A549 (cell line): ENCODE measurements around the gene GRID2IP. TPM values are rescaled to one million over a fixed set of nuclear protein-coding genes. Genes with fewer than 3 reads are reported as not detected.
A peak's percentile ranks its signal among the peaks of the same experiment; 100 is the strongest.

Experiments
- ATAC-seq, 2 experiments: fragments of 200-7000 bp in 1 of 2; fragments of >200 bp in 1 of 2; cut with Nextera tagmentation in 1 of 2; cut with Tn5 transposase in 1 of 2; 3 replicates each; pipeline versions ENCODE4 v1.8.0 to v1.9.1; 2018 to 2020; ENCODE audit warnings: mild to moderate bottlenecking in 1 of 2, moderate library complexity in 1 of 2
- CTCF ChIA-PET: fragments of 300-600 bp; sonication (Branson Sonifier 250); formaldehyde crosslinking; extraction: SDS; loops from one replicate; lab custom pipeline; 2021; ENCODE audit warnings: antibody characterized with exemption, inconsistent platforms; lab: Yijun Ruan, JAX
- POLR2A ChIA-PET: fragments of 350-600 bp; formaldehyde crosslinking; extraction: SDS; loops from one replicate; lab custom pipeline; 2021; ENCODE audit warnings: antibody characterized with exemption, inconsistent platforms; lab: Yijun Ruan, JAX
- DNase-seq, 2 experiments: peaks; one replicate each; pipeline versions ENCODE4 v3.0.0 to v3.0.0-alpha.2; 2011 to 2016; ENCODE audit warnings: low read depth in 1 of 2, low spot score in 1 of 2
- FAIRE-seq: peaks from 2 replicates; lab custom pipeline; 2011; peaks lifted over from hg19 to GRCh38; lab: Jason Lieb, UNC
- H3K27ac ChIP-seq, 2 experiments: fragments of >200 bp; sonication (Bioruptor Twin); formaldehyde crosslinking; 3 replicates each; pipeline ENCODE4 v1.5.1; 2016 to 2017
- H3K4me1 ChIP-seq: fragments of >200 bp; sonication (Bioruptor Twin); formaldehyde crosslinking; 3 replicates; pipeline ENCODE4 v1.6.1; 2016
- H3K4me2 ChIP-seq: fragments of >200 bp; sonication (Bioruptor Twin); formaldehyde crosslinking; 3 replicates; pipeline ENCODE4 v1.6.1; 2016
- H3K4me3 ChIP-seq: fragments of >200 bp; sonication (Bioruptor Twin); formaldehyde crosslinking; 3 replicates; pipeline ENCODE4 v1.5.1; 2016
- H3K9me3 ChIP-seq: fragments of >200 bp; sonication (Bioruptor Twin); formaldehyde crosslinking; 3 replicates; pipeline ENCODE4 v1.6.1; 2016
- CEBPB ChIP-seq, 2 experiments: fragments of >200 bp in 1 of 2; sonication (Bioruptor Twin) in 1 of 2; formaldehyde crosslinking in 1 of 2; IDR thresholded peaks; 2 replicates each; pipeline ENCODE4 v1.6.1; 2012 to 2016
- GATA3 ChIP-seq: IDR thresholded peaks from 2 replicates; pipeline ENCODE4 v1.6.1; 2012; ENCODE audit warnings: borderline replicate concordance
- HDAC2 ChIP-seq: fragments of 200-600 bp; sonication (generic); IDR thresholded peaks from 2 replicates; pipeline ENCODE4 v1.6.1; 2016
- HES2 ChIP-seq: fragments of >200 bp; sonication (Bioruptor Twin); formaldehyde crosslinking; IDR thresholded peaks from 2 replicates; pipeline ENCODE4 v1.6.1; 2016
- JUNB ChIP-seq: fragments of >200 bp; sonication (Bioruptor Twin); formaldehyde crosslinking; IDR thresholded peaks from 2 replicates; pipeline ENCODE4 v1.6.1; 2016
- MYC ChIP-seq: IDR thresholded peaks from 2 replicates; pipeline ENCODE4 v1.6.1; 2012; ENCODE audit warnings: mild to moderate bottlenecking, inconsistent platforms, low read length, improper control_type of control experiment, borderline replicate concordance
- NFE2L2 ChIP-seq: fragments of 150-350 bp; conservative IDR thresholded peaks from 2 replicates; pipeline ENCODE4 v1.6.1; 2014; ENCODE audit warnings: low read length
- PBX3 ChIP-seq: IDR thresholded peaks from 2 replicates; pipeline ENCODE4 v1.6.1; 2012
- POLR2A ChIP-seq: IDR thresholded peaks from 2 replicates; pipeline ENCODE4 v1.6.1; 2012; ENCODE audit warnings: mild to moderate bottlenecking, low read length
- RAD21 ChIP-seq, 2 experiments: fragments of >200 bp in 1 of 2; sonication (Bioruptor Twin) in 1 of 2; formaldehyde crosslinking in 1 of 2; IDR thresholded peaks in 1 of 2; conservative IDR thresholded peaks in 1 of 2; 2 replicates in 1 of 2; 3 replicates in 1 of 2; pipeline ENCODE4 v1.6.1; 2012 to 2018; ENCODE audit warnings: inconsistent platforms in 1 of 2
- RCOR1 ChIP-seq: fragments of 150-350 bp; IDR thresholded peaks from 2 replicates; pipeline ENCODE4 v1.6.1; 2014; ENCODE audit warnings: antibody characterized with exemption, low read length, low read depth
- RNF2 ChIP-seq: fragments of 200-600 bp; sonication (generic); IDR thresholded peaks from 2 replicates; pipeline ENCODE4 v1.6.1; 2016; ENCODE audit warnings: low read depth, mild to moderate bottlenecking, antibody characterized with exemption, moderate library complexity, borderline replicate concordance
- SMC3 ChIP-seq: fragments of >200 bp; sonication (Bioruptor Twin); formaldehyde crosslinking; IDR thresholded peaks from 3 replicates; pipeline ENCODE4 v1.6.1; 2018; ENCODE audit warnings: inconsistent platforms
- USF2 ChIP-seq: fragments of 450-650 bp; IDR thresholded peaks from 2 replicates; pipeline ENCODE4 v1.6.1; 2014; ENCODE audit warnings: antibody characterized with exemption
- ZNF302 ChIP-seq: fragments of 250-450 bp; sonication (Bioruptor Pico); IDR thresholded peaks from 2 replicates; pipeline ENCODE4 v1.9.0; 2021; ENCODE audit warnings: inconsistent platforms, mild to moderate bottlenecking, moderate library complexity
- WGBS: methylation state at CpG from one replicate; pipeline ENCODE4 v1.1.6; 2017; ENCODE audit errors: missing lambda C conversion rate; 5-methylcytosine and 5-hydroxymethylcytosine counted together
- polyA plus RNA-seq, 4 experiments: library from polyadenylated mRNA; depleted of rRNA in 3 of 4; stranded (reverse); fragments of >200 nt; fragmentation: RNase III in 1 of 4; extraction: RNeasy Plus Mini Kit Qiagen cat#74134 plus additional on column Dnase treatment in 1 of 4; gene quantifications; 2 replicates in 3 of 4; 3 replicates in 1 of 4; pipeline ENCODE4 v1.2.3, GENCODE V29; 2011 to 2017
- TF ChIP-seq, protein P1 (sequence below): fragments of >200 bp; sonication (Bioruptor Twin); formaldehyde crosslinking; IDR thresholded peaks from 3 replicates; pipeline ENCODE4 v1.5.1; 2016
- TF ChIP-seq, protein P2 (sequence below): fragments of 200-600 bp; sonication (generic); IDR thresholded peaks from 2 replicates; pipeline ENCODE4 v1.6.1; 2016; ENCODE audit warnings: antibody characterized with exemption, mild to moderate bottlenecking, moderate library complexity
- TF ChIP-seq, protein P3 (sequence below): fragments of >200 bp; sonication (Bioruptor Twin); formaldehyde crosslinking; IDR thresholded peaks from 3 replicates; pipeline ENCODE4 v1.6.1; 2016
- TF ChIP-seq, protein P4 (sequence below): fragments of 250-450 bp; sonication (Bioruptor Pico); IDR thresholded peaks from 2 replicates; pipeline ENCODE4 v1.5.0; 2020; ENCODE audit warnings: low read depth, mild to moderate bottlenecking, moderate library complexity

GRID2IP gene
- polyA plus RNA-seq, 2 of the 4 experiments (the other 2 are of a cell fraction): not detected

- FAIRE-seq: peak; percentile 98
- Histone ChIP-seq H3K4me2 (peak overlapping the region; percentile 61), H3K4me1 (0 out of 3 replicates have a peak, but pooled peaks cover 2% of the 10 kb centered on the region), H3K4me3 (no peak overlapping the region), H3K9me3 (peaks cover 3% of the 10 kb centered on the region; the same call in 1 of the 3 replicates), H3K27ac (peak overlapping the region in 1 of 2 experiments; percentile 44; a peak in 1 of 6 replicates)
- TF ChIP-seq, protein P1, sequence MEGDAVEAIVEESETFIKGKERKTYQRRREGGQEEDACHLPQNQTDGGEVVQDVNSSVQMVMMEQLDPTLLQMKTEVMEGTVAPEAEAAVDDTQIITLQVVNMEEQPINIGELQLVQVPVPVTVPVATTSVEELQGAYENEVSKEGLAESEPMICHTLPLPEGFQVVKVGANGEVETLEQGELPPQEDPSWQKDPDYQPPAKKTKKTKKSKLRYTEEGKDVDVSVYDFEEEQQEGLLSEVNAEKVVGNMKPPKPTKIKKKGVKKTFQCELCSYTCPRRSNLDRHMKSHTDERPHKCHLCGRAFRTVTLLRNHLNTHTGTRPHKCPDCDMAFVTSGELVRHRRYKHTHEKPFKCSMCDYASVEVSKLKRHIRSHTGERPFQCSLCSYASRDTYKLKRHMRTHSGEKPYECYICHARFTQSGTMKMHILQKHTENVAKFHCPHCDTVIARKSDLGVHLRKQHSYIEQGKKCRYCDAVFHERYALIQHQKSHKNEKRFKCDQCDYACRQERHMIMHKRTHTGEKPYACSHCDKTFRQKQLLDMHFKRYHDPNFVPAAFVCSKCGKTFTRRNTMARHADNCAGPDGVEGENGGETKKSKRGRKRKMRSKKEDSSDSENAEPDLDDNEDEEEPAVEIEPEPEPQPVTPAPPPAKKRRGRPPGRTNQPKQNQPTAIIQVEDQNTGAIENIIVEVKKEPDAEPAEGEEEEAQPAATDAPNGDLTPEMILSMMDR: peak; percentile 91
- peak; percentile 36 for TF ChIP-seq USF2
- no peak for TF ChIP-seq CEBPB (IDR thresholded peaks at IDR 0.05)
- peak; percentile 71 for TF ChIP-seq SMC3
- peak; percentile 79 to 87 for TF ChIP-seq RAD21 (conservative IDR thresholded peaks at IDR 0.05 in 1 of 2, IDR thresholded peaks at IDR 0.05 in 1 of 2)
- no peak for TF ChIP-seq PBX3
- POLR2A ChIA-PET: interaction anchor here (0.7 kb wide), 1 partner anchor 58 kb away, joined by 3 read pairs; no protein-coding TSS in a partner anchor
- CTCF ChIA-PET: interaction anchor here (0.6 to 3.7 kb wide), 27 partner anchors 16 to 660 kb away, joined by 3 to 27 read pairs (median 5); partner anchors contain the start of genes INTS15 and ZDHHC4
- WGBS: 30% methylated on average over 17 of the region's 17 CpGs
- DNase-seq: peak; percentile 73 to 88
- ATAC-seq: peak; percentile 89 to 97
Observed at GRCh38 chr7:6516387-6516983, 34.8 kb downstream of the GRID2IP start.

DNA sequence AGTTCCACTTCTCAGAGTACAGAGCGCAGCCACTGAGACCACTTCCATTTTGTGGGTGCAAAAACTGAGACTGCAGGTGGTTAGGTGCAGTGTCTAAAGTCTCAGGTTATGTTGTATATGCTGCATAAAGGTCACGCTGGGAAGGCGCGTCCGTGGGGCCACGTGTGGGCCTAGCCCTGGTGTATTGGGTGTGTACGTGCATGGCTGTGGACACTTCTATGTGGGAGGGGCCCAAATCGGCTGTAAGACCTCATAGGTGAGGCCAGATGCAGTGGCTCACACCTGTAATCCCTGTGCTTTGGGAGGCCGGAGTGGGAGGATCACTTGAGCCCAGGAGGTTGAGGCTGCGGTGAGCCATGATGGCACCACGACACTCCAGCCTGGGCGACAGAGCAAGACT lies 37.7 kb downstream of the GRID2IP start:
- POLR2A ChIA-PET: no interaction called here

GRCh38 chr7:6512892-6513291 lies 38.4 kb downstream of the GRID2IP start:
- H3K4me1 ChIP-seq: 0 out of 3 replicates have a peak, but pooled peaks cover 2% of the 10 kb centered on the region
- WGBS: 42% methylated on average over 6 of the region's 6 CpGs
- no peak overlapping the region for H3K4me2 ChIP-seq
- peaks cover under 1% of the 10 kb centered on the region; the same call in 1 of the 3 replicates for H3K9me3 ChIP-seq
- H3K27ac ChIP-seq: no peak overlapping the region
- CTCF ChIA-PET: interaction anchor here (0.7 kb wide), 1 partner anchor 34 kb away, joined by 3 read pairs; no protein-coding TSS in a partner anchor
- no peak for FAIRE-seq
- no peak for TF ChIP-seq RNF2
- no peak for TF ChIP-seq HDAC2
- no peak for TF ChIP-seq RCOR1
- TF ChIP-seq POLR2A: no peak
- TF ChIP-seq GATA3: no peak
- TF ChIP-seq MYC: no peak
- TF ChIP-seq, protein P2, sequence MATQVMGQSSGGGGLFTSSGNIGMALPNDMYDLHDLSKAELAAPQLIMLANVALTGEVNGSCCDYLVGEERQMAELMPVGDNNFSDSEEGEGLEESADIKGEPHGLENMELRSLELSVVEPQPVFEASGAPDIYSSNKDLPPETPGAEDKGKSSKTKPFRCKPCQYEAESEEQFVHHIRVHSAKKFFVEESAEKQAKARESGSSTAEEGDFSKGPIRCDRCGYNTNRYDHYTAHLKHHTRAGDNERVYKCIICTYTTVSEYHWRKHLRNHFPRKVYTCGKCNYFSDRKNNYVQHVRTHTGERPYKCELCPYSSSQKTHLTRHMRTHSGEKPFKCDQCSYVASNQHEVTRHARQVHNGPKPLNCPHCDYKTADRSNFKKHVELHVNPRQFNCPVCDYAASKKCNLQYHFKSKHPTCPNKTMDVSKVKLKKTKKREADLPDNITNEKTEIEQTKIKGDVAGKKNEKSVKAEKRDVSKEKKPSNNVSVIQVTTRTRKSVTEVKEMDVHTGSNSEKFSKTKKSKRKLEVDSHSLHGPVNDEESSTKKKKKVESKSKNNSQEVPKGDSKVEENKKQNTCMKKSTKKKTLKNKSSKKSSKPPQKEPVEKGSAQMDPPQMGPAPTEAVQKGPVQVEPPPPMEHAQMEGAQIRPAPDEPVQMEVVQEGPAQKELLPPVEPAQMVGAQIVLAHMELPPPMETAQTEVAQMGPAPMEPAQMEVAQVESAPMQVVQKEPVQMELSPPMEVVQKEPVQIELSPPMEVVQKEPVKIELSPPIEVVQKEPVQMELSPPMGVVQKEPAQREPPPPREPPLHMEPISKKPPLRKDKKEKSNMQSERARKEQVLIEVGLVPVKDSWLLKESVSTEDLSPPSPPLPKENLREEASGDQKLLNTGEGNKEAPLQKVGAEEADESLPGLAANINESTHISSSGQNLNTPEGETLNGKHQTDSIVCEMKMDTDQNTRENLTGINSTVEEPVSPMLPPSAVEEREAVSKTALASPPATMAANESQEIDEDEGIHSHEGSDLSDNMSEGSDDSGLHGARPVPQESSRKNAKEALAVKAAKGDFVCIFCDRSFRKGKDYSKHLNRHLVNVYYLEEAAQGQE: no peak
- no peak for TF ChIP-seq JUNB
- no peak for TF ChIP-seq HES2
- TF ChIP-seq ZNF302 (CRISPR knock-in tag): no peak
- TF ChIP-seq, all 56 proteins: peak for 0
- ATAC-seq (no peak), DNase-seq (no peak)
- H3K4me3 ChIP-seq: no peak overlapping the region
- POLR2A ChIA-PET: no interaction called here

More for the DNA sequence above, 37.7 kb downstream of the GRID2IP start:
- ATAC-seq: no peak
- CTCF ChIA-PET: interaction anchor here (0.6 to 0.7 kb wide), 2 partner anchors 34 to 1851 kb away, joined by 3 read pairs; no protein-coding TSS in a partner anchor
- H3K4me1 ChIP-seq: 0 out of 3 replicates have a peak, but pooled peaks cover 2% of the 10 kb centered on the region
- peaks cover 3% of the 10 kb centered on the region; the same call in 1 of the 3 replicates for H3K9me3 ChIP-seq
- FAIRE-seq: no peak
- TF ChIP-seq NFE2L2: no peak
- TF ChIP-seq, protein P3, sequence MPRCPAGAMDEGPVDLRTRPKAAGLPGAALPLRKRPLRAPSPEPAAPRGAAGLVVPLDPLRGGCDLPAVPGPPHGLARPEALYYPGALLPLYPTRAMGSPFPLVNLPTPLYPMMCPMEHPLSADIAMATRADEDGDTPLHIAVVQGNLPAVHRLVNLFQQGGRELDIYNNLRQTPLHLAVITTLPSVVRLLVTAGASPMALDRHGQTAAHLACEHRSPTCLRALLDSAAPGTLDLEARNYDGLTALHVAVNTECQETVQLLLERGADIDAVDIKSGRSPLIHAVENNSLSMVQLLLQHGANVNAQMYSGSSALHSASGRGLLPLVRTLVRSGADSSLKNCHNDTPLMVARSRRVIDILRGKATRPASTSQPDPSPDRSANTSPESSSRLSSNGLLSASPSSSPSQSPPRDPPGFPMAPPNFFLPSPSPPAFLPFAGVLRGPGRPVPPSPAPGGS: no peak
- TF ChIP-seq, protein P4, sequence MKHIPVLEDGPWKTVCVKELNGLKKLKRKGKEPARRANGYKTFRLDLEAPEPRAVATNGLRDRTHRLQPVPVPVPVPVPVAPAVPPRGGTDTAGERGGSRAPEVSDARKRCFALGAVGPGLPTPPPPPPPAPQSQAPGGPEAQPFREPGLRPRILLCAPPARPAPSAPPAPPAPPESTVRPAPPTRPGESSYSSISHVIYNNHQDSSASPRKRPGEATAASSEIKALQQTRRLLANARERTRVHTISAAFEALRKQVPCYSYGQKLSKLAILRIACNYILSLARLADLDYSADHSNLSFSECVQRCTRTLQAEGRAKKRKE (CRISPR knock-in tag): no peak
- no peak for TF ChIP-seq RNF2
- TF ChIP-seq, all 56 proteins: peak for 0
- H3K27ac ChIP-seq: no peak overlapping the region
- H3K4me3 ChIP-seq: no peak overlapping the region
- DNase-seq: no peak
- no peak overlapping the region for H3K4me2 ChIP-seq
- WGBS: 82% methylated on average over 9 of the region's 12 CpGs
